ENCODE measurements around the gene AOPEP. TPM values are rescaled to one million over a fixed set of nuclear protein-coding genes. Genes with fewer than 3 reads are reported as not detected.

Gene AOPEP
- total RNA-seq, 4 donors from 2014 or later = 252 to 375 (median 312) TPM

- 94 to 100% methylated on average over 2 to 3 of the region's 3 CpGs for WGBS, 2 donors (ENCODE audit: low coverage in 1 of 2)
- ATAC-seq = no peak
- Histone ChIP-seq H3K27me3 (no peaks in the 10 kb centered on the region), H3K27ac (no peak overlapping the region), H3K4me1 (peaks cover 0 to 18% (median 4%) of the 10 kb centered on the region in 3 donors), H3K36me3 (no peaks in the 10 kb centered on the region), H3K9me3 (no peaks in the 10 kb centered on the region), H3K4me3 (no peak overlapping the region)
- TF ChIP-seq POLR2AphosphoS5 (IDR thresholded peaks at IDR 0.05) = no peak
- no peak for TF ChIP-seq POLR2A (IDR thresholded peaks at IDR 0.05)
- TF ChIP-seq EP300 (IDR thresholded peaks at IDR 0.05) = no peak
- TF ChIP-seq, protein P1, sequence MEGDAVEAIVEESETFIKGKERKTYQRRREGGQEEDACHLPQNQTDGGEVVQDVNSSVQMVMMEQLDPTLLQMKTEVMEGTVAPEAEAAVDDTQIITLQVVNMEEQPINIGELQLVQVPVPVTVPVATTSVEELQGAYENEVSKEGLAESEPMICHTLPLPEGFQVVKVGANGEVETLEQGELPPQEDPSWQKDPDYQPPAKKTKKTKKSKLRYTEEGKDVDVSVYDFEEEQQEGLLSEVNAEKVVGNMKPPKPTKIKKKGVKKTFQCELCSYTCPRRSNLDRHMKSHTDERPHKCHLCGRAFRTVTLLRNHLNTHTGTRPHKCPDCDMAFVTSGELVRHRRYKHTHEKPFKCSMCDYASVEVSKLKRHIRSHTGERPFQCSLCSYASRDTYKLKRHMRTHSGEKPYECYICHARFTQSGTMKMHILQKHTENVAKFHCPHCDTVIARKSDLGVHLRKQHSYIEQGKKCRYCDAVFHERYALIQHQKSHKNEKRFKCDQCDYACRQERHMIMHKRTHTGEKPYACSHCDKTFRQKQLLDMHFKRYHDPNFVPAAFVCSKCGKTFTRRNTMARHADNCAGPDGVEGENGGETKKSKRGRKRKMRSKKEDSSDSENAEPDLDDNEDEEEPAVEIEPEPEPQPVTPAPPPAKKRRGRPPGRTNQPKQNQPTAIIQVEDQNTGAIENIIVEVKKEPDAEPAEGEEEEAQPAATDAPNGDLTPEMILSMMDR (IDR thresholded peaks at IDR 0.05) = no peak
Measured at GRCh38 chr9:94771096-94771495, 44.6 kb downstream of the AOPEP start.

GRCh38 chr9:94772144-94772543 is 45.6 kb downstream of the AOPEP start:
- H3K9me3 ChIP-seq = no peaks in the 10 kb centered on the region
- no peaks in the 10 kb centered on the region for H3K36me3 ChIP-seq
- H3K27ac ChIP-seq = no peak overlapping the region
- no peak overlapping the region for H3K4me3 ChIP-seq
- TF ChIP-seq, protein P1 (IDR thresholded peaks at IDR 0.05) = no peak
- TF ChIP-seq POLR2A (IDR thresholded peaks at IDR 0.05) (no peak), POLR2AphosphoS5 (IDR thresholded peaks at IDR 0.05) (no peak), EP300 (IDR thresholded peaks at IDR 0.05) (no peak)
- 82% methylated on average over 3 of the region's 3 CpGs; no CpG with 5 or more reads in 1 of the 2 donors for WGBS, 2 donors (ENCODE audit: low coverage in 1 of 2)
- H3K27me3 ChIP-seq = no peaks in the 10 kb centered on the region
- peaks cover 0 to 18% (median 4%) of the 10 kb centered on the region in 3 donors for H3K4me1 ChIP-seq
- no peak for ATAC-seq

DNA sequence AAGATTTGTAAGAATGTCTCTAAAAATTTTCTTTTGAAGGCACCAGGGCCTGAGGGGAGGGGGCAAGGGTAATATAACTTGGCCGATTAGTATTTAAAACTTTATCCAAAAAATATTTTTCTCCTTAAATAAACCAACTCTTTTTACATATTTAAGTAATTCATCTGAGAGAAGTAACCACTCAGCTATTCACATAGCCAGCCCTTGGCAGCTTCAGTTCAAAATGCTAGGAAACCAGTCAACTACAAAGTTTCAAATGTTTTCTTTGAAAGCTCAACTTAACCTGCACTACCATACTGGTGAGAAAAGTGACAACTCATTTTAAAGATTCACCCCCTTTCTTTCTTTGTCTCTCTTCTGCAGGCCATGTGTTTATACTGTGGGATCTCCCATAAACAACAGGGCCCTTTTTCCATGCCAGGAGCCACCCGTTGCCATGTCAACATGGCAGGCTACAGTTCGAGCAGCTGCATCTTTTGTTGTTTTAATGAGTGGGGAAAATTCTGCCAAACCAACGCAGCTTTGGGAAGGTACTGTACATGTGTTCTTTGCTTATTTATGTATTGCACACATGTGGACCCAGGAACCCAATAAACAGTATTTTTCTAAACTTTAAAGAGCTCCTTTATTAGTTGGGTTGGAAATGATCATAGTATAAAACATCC is 46.3 kb downstream of the AOPEP start:
- Histone ChIP-seq H3K9me3 (no peaks in the 10 kb centered on the region), H3K4me3 (no peak overlapping the region), H3K4me1 (peaks cover 0 to 18% (median 4%) of the 10 kb centered on the region in 3 donors), H3K27me3 (no peaks in the 10 kb centered on the region), H3K27ac (peak overlapping the region in 1 of 4 donors; percentile 28), H3K36me3 (no peaks in the 10 kb centered on the region)
- TF ChIP-seq POLR2AphosphoS5 (IDR thresholded peaks at IDR 0.05) (no peak), POLR2A (IDR thresholded peaks at IDR 0.05) (no peak)
- 20 to 37% methylated on average over 4 of the region's 4 CpGs for WGBS, 2 donors (ENCODE audit: low coverage in 1 of 2)
- no peak for ATAC-seq

GRCh38 chr9:94773655-94774054 is 47.2 kb downstream of the AOPEP start:
- whole genome bisulfite sequencing, 2 donors (ENCODE audit: low coverage in 1 of 2) = 95 to 97% methylated on average over 4 to 5 of the region's 5 CpGs
- no peak overlapping the region for H3K4me3 ChIP-seq
- no peaks in the 10 kb centered on the region for H3K27me3 ChIP-seq
- TF ChIP-seq POLR2AphosphoS5 (IDR thresholded peaks at IDR 0.05) (no peak), POLR2A (IDR thresholded peaks at IDR 0.05) (no peak)
- no peaks in the 10 kb centered on the region for H3K9me3 ChIP-seq
- ATAC-seq = no peak
- H3K27ac ChIP-seq = no peak overlapping the region
- peaks cover 0 to 18% (median 4%) of the 10 kb centered on the region in 3 donors for H3K4me1 ChIP-seq
- H3K36me3 ChIP-seq = no peaks in the 10 kb centered on the region

- Histone ChIP-seq H3K4me1 (peaks cover 0 to 17% (median 1%) of the 10 kb centered on the region in 3 donors), H3K9me3 (no peaks in the 10 kb centered on the region), H3K27ac (no peak overlapping the region), H3K27me3 (no peaks in the 10 kb centered on the region), H3K4me3 (no peak overlapping the region), H3K36me3 (no peaks in the 10 kb centered on the region)
- no peak for ATAC-seq
- 85 to 90% methylated on average over 3 to 4 of the region's 4 CpGs for WGBS, 2 donors (ENCODE audit: low coverage in 1 of 2)
- no peak for TF ChIP-seq EP300 (IDR thresholded peaks at IDR 0.05)
- no peak for TF ChIP-seq POLR2A (IDR thresholded peaks at IDR 0.05)
- TF ChIP-seq, protein P1 (IDR thresholded peaks at IDR 0.05) = no peak
- no peak for TF ChIP-seq POLR2AphosphoS5 (IDR thresholded peaks at IDR 0.05)
Measured at GRCh38 chr9:94778013-94778412, 51.5 kb downstream of the AOPEP start.

DNA sequence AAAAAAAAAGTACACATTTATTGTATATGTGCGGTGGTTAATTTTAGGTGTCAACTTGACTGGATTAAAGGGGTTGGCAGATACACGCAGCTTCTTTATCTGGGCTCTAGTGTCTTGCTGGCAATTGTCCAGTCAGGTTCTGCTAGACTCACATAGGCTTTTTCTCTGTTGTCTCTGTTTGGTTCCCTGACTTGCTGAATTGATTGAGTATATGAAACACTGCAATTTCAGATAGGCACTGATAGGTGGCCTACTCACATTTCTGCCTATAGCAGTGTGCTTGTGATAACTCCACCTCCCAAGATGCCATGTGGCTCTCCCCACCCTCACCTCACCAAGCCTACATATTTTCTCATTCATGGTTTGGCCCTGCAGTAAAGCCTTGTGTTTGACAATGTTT is 52.5 kb downstream of the AOPEP start:
- H3K4me3 ChIP-seq = no peak overlapping the region
- no peak for TF ChIP-seq POLR2AphosphoS5 (IDR thresholded peaks at IDR 0.05)
- TF ChIP-seq, protein P1 (IDR thresholded peaks at IDR 0.05) = no peak
- TF ChIP-seq EP300 (IDR thresholded peaks at IDR 0.05) = no peak
- no peak for TF ChIP-seq POLR2A (IDR thresholded peaks at IDR 0.05)
- no peak overlapping the region for H3K27ac ChIP-seq
- H3K4me1 ChIP-seq = peaks cover 0 to 18% (median 0%) of the 10 kb centered on the region in 3 donors
- no peaks in the 10 kb centered on the region for H3K9me3 ChIP-seq
- H3K36me3 ChIP-seq = no peaks in the 10 kb centered on the region
- ATAC-seq = no peak
- H3K27me3 ChIP-seq = no peaks in the 10 kb centered on the region
- WGBS, 2 donors (ENCODE audit: low coverage in 1 of 2) = 70 to 93% methylated on average over 2 of the region's 2 CpGs

Data from gastroesophageal sphincter (tissue), 4 donors.